Superior temporal gyrus (tissue), 1 donor: Measurements from ENCODE around the gene OSBPL5.

Source experiments
- DNase-seq: peaks from one replicate; pipeline ENCODE4 v3.0.0-alpha.2; 2016; ENCODE audit errors: extremely low spot score

The OSBPL5 gene

DNA sequence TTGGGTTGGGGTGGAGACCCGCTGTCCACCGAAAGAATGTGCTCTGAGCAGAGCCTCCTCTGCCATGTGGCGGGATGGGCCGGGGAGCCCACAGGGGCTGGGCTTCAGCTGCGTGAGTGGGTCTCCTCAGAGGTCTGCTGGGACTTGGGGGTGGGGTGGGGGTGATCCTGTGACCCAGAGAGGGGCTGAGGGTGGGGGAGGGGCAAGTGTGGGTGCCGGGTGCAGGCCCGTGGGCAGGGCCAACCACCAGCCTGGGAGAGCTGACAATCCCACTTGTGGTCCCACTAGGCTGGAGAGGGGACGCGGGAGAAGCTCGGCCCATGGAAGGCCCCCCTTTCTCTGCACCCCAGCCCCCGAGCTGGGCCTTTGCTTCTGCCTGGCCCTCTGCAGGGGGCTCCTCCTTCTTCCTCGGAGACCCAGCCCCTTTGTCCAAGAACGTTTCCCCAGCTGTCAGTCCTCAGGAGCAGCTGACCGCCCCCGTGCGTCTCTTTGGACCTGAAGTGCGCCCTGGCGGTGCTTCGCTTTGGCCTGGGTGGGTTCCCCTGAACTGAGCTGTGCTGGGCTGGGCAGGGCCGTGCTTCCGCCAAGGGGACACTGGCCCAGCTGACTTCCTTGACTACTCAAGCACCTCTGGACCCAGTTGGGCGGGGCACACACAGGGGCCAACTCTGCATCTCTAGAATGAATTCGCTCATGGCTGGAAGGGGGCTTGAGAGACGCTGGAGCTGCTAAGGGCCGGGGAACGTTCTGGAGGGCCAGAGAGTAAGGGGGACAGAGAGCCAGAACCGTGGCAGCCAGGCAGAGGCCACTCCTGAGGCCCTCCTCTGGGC is 30.2 kb downstream of the OSBPL5 start:
- no peak for DNase-seq

GRCh38 chr11:3134218-3134621 is 30.9 kb downstream of the OSBPL5 start:
- no peak for DNase-seq

DNA sequence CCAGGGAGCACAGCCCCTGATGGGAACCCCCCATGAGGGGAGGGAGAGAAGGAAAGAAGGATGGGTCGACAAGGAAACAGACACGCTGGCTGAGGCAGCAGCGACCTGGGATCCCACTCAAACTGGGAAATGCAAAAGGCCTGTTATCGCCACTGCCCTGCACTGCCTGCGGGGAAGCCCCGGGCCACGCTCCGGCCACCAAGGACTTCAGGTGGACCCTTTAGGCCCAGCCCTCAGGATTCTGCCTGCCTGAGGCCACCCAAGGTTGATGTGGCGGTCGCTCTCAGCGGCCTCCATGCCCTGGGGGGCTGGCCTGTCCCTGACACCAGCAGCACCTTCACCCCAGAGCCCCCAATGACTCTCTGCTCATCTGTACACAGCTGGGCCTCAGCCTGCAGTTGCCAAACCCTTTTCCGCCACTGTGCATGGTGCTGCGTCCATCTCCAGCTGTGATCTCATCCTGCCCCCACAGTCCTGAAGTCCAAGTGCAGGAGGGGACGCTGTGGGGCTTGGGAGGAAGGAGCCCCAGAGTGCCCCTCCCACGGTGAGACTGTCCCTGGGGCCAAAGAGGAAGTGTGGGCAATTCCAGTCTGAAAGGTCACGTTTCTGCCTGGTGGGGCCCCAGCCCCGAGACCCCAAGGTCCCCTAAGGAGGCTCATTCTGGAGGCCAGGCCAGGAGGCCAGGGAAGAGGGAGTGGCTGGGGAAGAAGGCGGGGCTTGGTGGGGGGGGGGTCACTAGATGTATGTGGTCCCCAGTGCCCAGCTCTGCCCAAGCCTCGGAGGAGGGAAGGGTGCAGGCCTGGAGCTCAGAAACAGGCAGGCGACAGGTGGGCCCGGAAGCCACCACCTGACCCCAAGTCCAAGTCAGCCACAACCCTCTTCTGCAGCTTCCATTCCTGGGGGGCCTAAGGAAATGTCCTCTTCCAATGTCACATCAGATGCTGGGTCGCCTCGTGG is 31.6 kb downstream of the OSBPL5 start:
- DNase-seq, result no peak

DNA sequence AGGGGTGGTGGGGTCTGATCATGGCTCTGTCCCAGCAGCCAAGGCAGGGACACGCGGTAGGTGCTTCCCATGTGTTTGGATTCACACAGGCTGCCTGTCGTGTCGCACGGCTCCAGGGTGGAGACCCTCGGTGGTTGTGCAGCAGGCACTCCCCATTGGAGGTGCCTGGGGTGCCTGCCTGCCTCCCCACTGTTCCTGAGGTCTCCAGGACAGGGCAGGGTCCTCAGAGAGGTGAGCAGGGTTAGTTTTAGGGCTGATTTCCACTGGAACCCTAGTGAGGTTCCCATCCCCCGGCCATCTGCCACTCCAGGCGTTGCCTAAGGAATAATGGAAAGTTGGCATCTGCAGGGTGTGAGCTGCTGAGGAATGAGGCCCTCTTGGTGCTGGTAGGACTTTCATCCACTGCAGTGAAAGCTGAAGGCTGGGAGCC is 32.3 kb downstream of the OSBPL5 start:
- DNase-seq, result no peak

GRCh38 chr11:3132271-3132781 is 32.8 kb downstream of the OSBPL5 start:
- DNase-seq, result no peak

DNA sequence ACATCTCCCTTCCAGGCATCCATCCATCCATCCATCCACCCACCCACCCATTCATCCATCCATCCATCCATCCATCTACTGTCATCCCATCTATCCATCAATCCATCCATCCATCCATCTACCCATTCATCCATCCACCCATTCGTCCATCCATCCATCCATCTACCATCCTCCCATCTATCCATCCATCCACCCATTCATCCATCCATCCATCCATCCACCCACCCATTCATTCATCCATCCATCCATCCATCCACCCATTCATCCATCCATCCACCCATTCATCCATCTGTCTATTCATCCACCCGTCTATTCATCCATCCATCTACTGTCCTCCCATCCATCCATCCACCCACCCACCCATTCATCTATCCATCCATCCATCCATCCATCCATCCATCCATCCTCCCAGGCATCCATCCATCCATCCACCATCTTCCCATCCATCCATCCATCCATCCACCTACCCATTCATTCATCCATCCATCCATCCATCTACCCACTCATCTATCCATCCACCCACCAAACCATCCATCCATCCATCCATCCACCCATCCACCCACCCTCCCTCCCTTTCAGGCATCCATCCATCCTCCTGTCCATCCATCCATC is 33.7 kb downstream of the OSBPL5 start:
- no peak for DNase-seq

DNA sequence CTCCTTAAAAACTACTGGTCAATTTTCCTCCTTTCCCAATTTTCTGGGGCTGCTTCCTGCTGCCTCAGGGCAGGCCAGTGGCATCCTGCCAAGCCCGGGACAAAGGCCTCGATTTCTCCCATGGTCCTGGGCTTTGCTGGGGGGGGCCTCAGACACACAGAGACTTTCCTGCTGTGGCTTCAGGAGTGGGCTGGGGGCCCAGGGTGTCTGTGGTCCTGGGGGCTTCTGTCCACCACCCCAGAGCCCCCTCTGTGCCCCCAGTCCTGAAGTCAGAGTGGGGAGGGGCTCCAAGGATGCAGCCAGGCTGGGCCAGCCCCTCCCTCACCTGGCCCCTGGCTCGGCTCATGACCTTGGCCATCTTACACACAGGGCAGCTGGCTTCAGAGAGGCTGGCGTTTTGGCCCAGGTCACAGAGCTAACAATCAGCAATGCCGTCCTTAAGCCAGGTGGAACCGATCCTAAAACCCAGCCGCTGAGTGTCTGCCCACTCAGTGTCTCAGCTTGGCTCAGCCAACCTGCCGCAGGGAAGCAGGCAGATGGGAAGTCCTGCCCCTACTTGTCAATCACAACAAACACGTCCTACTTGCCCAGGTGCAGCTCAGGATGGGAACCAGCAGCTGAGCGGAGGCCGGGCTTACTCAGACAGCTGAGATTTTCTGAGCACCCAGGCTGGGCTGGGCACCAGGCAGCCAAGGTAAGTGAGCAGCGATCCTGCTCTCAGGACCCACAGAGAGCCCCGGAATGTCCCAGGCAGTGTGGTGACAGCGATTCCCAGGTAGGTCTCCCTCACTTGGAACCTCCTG is 34.6 kb downstream of the OSBPL5 start:
- DNase-seq, result no peak

- DNase-seq, result no peak
Observed at GRCh38 chr11:3129591-3130268, 35.4 kb downstream of the OSBPL5 start.

DNA sequence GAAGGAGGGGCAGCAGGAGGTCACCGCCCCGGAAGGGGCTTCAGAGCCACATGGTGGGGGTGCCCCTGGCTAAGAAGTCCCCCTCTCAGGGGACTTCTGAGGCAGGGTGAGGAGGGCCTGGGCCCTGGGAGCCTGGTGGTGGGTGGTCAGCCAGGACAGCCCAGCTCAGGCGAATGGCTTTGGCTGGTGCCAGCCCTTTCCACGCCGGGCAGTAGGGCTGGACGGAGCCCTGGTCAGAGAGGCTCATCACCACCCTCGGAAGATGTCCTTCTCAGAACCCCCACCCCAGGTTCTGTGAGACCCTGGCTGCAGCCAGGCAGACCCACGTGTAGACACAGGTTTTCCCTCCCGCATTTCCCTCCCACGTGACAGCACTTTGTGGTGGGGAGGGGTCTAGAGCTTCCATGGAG is 35.9 kb downstream of the OSBPL5 start:
- no peak for DNase-seq

GRCh38 chr11:3128356-3129180 is 36.5 kb downstream of the OSBPL5 start:
- no peak for DNase-seq

DNA sequence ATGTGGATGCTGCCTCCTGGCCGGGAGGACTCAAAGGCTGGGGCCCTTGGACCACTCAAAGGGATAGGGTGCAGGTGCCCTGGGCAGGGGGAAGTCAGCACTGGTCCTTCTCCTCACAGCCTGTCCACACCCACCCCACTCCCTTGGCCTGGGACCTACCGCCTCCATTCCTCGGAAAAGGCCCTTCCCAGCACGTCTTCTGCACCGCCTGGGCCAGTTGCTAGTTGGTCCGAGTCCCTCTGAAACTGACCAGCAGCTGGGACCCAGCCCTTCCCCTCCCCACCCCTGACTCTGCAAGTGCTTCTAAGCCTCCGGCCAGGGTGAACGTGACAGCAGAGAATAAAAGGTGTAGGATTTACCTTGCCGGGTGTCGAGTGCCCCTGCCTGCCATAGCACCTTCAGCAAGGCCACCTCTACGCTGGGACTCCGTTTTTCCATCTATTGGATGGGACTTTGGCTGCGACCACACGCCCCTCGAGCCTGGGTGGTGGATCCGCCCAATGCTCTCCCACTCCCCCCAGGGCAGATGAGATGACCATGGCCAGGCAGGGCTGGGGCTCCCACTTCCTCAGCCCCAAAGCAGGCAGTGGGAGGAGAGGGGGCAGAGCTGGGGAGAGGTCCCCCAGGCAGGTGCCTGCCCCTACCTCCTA is 37.3 kb downstream of the OSBPL5 start:
- no peak for DNase-seq

DNA sequence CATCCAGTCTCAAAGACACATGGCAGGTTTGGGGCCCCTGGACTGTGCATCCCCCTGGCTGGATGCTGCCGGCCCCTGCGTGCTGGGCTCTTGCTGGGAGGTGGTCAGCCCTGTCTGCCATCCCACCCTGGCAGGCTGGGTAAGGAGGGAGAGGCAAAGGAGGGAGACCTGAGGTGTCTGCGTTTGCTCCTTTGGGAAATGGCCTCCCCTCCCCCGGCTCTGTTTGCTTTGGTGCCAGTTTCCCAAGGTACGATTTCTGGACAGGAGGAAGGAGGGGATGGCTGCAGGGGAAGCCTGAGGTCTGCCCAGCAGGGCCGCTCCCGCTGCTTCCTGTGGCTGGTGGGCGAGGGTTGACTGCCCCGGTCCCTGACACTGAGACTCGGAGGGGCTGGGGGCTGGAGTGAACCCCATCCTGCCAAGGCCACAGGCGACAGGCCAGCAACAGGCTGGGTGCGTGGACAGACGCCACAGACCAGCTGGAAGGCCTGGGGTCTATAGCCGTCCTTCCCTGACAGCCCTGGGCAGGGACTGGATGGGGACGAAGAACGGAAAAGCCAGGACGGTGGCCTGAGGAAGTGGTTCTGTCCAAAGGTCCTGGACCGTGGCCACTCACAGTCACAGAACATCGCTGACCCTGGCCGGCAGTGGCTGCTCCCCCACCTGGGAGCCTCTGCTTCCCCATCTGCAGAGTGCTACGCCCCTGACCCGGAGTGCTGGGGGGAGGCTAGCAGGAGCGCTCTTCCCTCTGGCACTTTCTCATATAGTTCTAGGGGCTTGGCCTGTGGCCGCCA is 38.0 kb downstream of the OSBPL5 start:
- DNase-seq, result no peak

DNA sequence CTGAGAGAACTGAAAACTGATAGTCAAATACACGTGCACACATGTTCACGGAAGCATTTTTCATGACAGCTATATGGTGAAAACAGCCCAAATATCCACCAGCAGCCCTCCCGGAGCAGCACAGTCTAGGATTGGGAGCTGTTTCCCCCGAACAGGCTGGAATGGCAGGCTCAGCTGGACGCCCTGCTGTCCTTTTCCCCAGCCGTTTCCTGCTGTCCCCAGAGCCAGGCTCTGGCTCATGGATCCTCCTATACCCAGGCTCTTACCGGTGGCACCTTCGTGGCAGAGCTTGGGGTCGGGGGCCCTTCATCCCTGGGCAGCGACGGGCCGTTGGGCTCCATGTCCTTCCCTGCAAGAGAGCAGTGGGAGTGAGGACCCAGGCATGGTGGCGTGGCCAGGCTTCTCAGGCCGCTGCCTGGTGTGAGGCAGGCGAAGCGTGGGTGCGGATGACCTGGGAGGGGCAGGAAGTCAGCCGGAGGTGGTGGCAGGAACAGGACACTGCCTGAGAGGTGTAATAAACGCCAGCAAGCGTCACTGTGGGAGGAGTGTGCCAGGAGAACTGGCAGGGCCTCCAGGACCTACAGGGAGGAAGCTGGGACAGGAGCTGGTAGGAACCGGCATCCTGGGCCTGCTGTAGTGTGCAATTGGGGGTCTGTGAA is 38.8 kb downstream of the OSBPL5 start:
- DNase-seq, result no peak

- DNase-seq, result no peak
Observed at GRCh38 chr11:3124821-3125220, 40.3 kb downstream of the OSBPL5 start.

GRCh38 chr11:3123761-3124733 is 41.1 kb downstream of the OSBPL5 start:
- peak; percentile 19 for DNase-seq

GRCh38 chr11:3123305-3123704 is 41.8 kb downstream of the OSBPL5 start:
- peak; percentile 69 for DNase-seq

DNA sequence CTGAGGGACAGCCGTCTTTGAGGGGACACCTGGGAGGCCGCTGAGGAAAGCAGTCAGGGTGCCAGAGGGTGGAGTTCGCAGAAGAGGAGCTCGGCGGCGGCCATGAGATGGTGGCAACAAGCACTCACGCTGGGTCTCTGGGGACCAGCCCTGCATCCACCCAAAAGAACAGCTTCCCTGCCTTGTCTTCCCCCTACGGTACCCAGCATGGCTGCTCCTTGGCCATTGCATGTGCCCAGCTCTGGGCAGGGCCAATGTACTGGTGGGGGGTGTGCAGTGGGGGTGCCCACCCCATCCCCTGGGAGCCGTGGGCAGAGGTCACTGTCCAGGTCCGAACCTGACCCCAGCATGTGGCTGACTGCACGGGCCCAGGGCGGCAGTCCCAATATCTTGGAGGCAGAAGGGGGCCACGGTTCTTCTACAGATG is 42.3 kb downstream of the OSBPL5 start:
- no peak for DNase-seq
